Kidney (tissue), 14 donors: ENCODE results near the gene TGFB1. TPM values are rescaled to one million over a fixed set of nuclear protein-coding genes. Genes with fewer than 3 reads are reported as not detected.

Source experiments
- DNase-seq, 5 donors: peaks; one replicate each; pipeline ENCODE4 v3.0.0-alpha.2; 2013 to 2020
- FAIRE-seq: peaks from 2 replicates; lab custom pipeline; 2012; peaks lifted over from hg19 to GRCh38; lab: Jason Lieb, UNC
- H3K27ac ChIP-seq, 2 donors: one replicate each; pipeline ENCODE4 v1.7.0; 2013; ENCODE audit warnings: low read depth in 2 of 2, low read length in 2 of 2, inconsistent platforms in 1 of 2
- H3K27me3 ChIP-seq: one replicate; pipeline ENCODE4 v1.7.1; 2013; ENCODE audit warnings: low read length, inconsistent platforms; ENCODE audit not compliant: control insufficient read depth, insufficient read depth
- H3K36me3 ChIP-seq, 3 donors: one replicate each; pipeline versions ENCODE4 v1.7.0 to v1.7.1; 2013; ENCODE audit warnings: low read length in 3 of 3, control low read depth in 1 of 3, inconsistent platforms in 1 of 3; ENCODE audit not compliant: insufficient read depth in 3 of 3, control insufficient read depth in 2 of 3
- H3K4me1 ChIP-seq, 3 donors: one replicate each; pipeline versions ENCODE4 v1.7.0 to v1.7.1; 2013; ENCODE audit warnings: low read length in 3 of 3, inconsistent platforms in 1 of 3, low read depth in 1 of 3; ENCODE audit not compliant: control insufficient read depth in 2 of 3, insufficient read depth in 2 of 3
- H3K4me3 ChIP-seq, 3 donors: one replicate each; pipeline versions ENCODE4 v1.7.0 to v1.8.1; 2013; ENCODE audit warnings: low read length in 3 of 3, control low read depth in 1 of 3, inconsistent platforms in 1 of 3
- H3K9ac ChIP-seq, 3 donors: one replicate each; pipeline versions ENCODE4 v1.7.0 to v1.7.1; 2013; ENCODE audit warnings: low read length in 3 of 3, control low read depth in 1 of 3, inconsistent platforms in 1 of 3
- H3K9me3 ChIP-seq, 3 donors: one replicate each; pipeline versions ENCODE4 v1.7.0 to v1.7.1; 2013; ENCODE audit warnings: low read length in 3 of 3, control low read depth in 1 of 3, inconsistent platforms in 1 of 3; ENCODE audit not compliant: control insufficient read depth in 2 of 3, insufficient read depth in 1 of 3
- intact Hi-C: fragments of 100-400 bp; cut with DNase I; formaldehyde crosslinking; loops from one replicate; pipeline ENCODE4 v1.11.1; 2022
- polyA plus RNA-seq: library from polyadenylated mRNA; stranded (reverse); fragments of 350-450 nt; fragmentation: Illumina TruSeq; extraction: RNeasy Lipid Tissue Mini Kit (QIAGEN cat#74804); gene quantifications from one replicate; pipeline ENCODE4 v1.2.3, GENCODE V29; 2014; ENCODE audit warnings: low read depth, low replicate concordance; ENCODE audit not compliant: insufficient read depth
- total RNA-seq: library from RNA; stranded (reverse); fragmentation: NEBNext Ultra II Directional; extraction: Animal tissue kit (Norgen Biotek cat#: 25700); gene quantifications from one replicate; pipeline ENCODE4 v1.2.1, GENCODE V29; 2021
- TF ChIP-seq, protein P1 (sequence below): IDR thresholded peaks from 3 replicates; pipeline ENCODE4 v1.5.1; 2012; ENCODE audit warnings: mild to moderate bottlenecking, moderate library complexity, borderline replicate concordance; ENCODE audit not compliant: insufficient read depth; ENCODE audit errors: extremely low read depth
- donor health status: control.
- donor health status: control.
- donor health status: control.
- donor health status: control.
- donor health status: control.
- donor health status: DM: yes; HTN: yes; CAD: no.
- donor health status: Normal renal cell carcinoma (clear cell type).

TGFB1 gene
- total and polyA plus RNA-seq, 2 donors from 2014 or later: 19.1 to 48.0 TPM

DNA sequence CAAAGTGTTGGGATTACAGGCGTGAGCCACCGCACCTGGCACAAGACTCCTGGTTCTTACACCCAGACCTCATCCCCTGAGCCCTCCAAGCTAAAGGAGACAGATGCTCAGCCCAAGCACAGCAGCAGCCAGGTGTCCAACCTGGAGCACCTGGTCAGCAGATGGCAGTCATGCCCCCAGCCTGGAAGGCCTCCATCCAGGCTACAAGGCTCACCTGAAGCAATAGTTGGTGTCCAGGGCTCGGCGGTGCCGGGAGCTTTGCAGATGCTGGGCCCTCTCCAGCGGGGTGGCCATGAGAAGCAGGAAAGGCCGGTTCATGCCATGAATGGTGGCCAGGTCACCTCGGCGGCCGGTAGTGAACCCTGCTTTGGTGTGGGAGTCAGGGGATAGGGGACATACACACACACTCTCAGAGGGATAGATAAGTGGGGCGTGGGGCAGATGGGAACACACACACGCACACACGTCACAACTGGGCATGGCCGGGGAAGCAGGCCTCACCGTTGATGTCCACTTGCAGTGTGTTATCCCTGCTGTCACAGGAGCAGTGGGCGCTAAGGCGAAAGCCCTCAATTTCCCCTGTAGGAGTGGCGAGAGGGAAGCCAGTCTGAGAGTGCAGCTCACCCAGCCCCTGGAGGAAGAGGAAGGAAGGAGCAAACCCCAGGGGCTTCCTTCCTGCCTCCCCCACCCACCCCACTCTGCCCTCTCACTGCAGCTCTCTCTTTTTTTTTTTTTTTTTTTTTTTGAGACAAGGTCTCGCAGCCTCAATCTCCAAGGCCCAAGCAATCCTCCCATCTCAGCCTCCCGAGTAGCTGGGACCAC lies 11.8 kb downstream of the TGFB1 start:
- FAIRE-seq (no peak), DNase-seq (no peak)
- Histone ChIP-seq H3K4me3 (no peak overlapping the region), H3K27ac (no peak overlapping the region), H3K9ac (no peak overlapping the region), H3K9me3 (no peaks in the 10 kb centered on the region), H3K36me3 (peaks cover 0 to 2% (median 0%) of the 10 kb centered on the region in 3 donors), H3K4me1 (no peaks in the 10 kb centered on the region), H3K27me3 (no peaks in the 10 kb centered on the region)
- intact Hi-C loops: no loop called here
- TF ChIP-seq, protein P1, sequence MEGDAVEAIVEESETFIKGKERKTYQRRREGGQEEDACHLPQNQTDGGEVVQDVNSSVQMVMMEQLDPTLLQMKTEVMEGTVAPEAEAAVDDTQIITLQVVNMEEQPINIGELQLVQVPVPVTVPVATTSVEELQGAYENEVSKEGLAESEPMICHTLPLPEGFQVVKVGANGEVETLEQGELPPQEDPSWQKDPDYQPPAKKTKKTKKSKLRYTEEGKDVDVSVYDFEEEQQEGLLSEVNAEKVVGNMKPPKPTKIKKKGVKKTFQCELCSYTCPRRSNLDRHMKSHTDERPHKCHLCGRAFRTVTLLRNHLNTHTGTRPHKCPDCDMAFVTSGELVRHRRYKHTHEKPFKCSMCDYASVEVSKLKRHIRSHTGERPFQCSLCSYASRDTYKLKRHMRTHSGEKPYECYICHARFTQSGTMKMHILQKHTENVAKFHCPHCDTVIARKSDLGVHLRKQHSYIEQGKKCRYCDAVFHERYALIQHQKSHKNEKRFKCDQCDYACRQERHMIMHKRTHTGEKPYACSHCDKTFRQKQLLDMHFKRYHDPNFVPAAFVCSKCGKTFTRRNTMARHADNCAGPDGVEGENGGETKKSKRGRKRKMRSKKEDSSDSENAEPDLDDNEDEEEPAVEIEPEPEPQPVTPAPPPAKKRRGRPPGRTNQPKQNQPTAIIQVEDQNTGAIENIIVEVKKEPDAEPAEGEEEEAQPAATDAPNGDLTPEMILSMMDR: peak; percentile 30

DNA sequence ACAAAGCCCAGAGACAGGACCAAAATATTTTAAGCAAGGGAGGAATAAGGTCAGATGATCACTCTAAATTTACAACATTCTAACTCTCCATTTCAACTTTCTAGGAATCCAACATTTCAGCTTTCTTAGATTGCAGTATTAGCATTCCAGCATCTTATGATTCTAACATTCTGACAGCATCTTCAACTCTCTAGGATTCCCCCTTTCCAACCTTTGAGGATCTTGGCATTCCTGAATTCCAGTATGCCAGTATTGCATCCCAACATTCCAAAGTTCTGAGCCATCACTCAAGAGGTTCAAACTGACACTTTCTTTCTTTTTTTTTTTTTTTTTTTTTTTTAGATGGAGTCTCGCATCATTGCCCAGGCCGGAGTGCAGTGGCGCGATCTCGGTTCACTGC lies 13.8 kb downstream of the TGFB1 start:
- Histone ChIP-seq H3K4me1 (no peaks in the 10 kb centered on the region), H3K27ac (no peak overlapping the region), H3K9me3 (no peaks in the 10 kb centered on the region), H3K4me3 (no peak overlapping the region), H3K36me3 (peaks cover 0 to 2% (median 0%) of the 10 kb centered on the region in 3 donors), H3K27me3 (no peaks in the 10 kb centered on the region), H3K9ac (no peak overlapping the region)
- no peak for DNase-seq
- TF ChIP-seq, protein P1: no peak
- no peak for FAIRE-seq
- intact Hi-C loops: no loop called here

DNA sequence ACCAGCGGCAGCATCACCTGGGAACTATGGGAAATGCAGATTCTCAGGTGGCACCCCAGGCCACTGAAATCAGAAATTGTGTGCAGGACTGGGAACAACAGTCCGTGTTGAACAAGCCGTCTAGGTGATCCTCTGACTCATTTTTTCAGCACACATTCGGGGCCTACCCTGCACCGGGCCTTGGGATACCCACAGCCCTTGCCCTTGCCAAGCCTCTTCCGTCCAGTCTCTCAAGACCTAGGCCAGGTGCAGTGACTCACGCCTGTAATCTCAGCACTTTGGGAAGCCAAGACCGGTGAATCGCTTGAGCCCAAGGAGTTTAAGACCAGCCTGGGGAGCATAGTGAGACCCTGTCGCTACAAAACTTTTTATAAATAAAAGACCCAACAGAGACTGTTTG lies 18.3 kb downstream of the TGFB1 start:
- Histone ChIP-seq H3K4me1 (no peaks in the 10 kb centered on the region), H3K9ac (no peak overlapping the region), H3K9me3 (no peaks in the 10 kb centered on the region), H3K36me3 (no peaks in the 10 kb centered on the region), H3K27me3 (no peaks in the 10 kb centered on the region), H3K4me3 (no peak overlapping the region), H3K27ac (no peak overlapping the region)
- intact Hi-C loops: no loop called here
- TF ChIP-seq, protein P1: no peak
- no peak for FAIRE-seq
- no peak for DNase-seq

DNA sequence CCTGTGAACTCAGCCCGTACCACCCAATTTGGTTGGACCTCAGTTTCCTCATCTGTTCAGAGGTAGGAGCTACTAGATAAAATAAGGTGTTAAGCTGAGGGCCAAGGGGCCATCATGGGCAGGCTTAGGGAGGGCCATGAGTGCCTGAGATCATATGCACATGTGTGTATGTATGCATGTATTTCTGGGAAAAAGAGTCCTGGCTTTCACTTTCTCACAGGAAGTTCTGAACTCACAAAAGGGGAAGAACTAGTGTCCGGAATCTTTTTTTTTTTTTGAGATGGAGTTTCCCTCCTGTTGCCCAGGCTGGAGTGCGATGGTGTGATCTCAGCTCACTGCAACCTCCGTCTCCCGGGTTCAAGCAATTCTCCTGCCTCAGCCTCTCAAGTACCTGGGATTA lies 18.9 kb downstream of the TGFB1 start:
- no peak overlapping the region for H3K4me3 ChIP-seq
- H3K27me3 ChIP-seq: no peaks in the 10 kb centered on the region
- intact Hi-C loops: no loop called here
- H3K9me3 ChIP-seq: no peaks in the 10 kb centered on the region
- FAIRE-seq: no peak
- H3K9ac ChIP-seq: no peak overlapping the region
- TF ChIP-seq, protein P1: no peak
- no peak overlapping the region for H3K27ac ChIP-seq
- no peak for DNase-seq
- H3K4me1 ChIP-seq: no peaks in the 10 kb centered on the region
- H3K36me3 ChIP-seq: no peaks in the 10 kb centered on the region
